Activated T-helper 2 cell treated with anti-CD3 and anti-CD28 coated beads, Interferon-gamma antibody, Interleukin-2, Interleukin-4, amounts not matched to agents 10 μg/mL and 5 μg/mL and 100 μg/mL, durations not matched to agents 14 hours and 24 hours and 36 hours (primary cell): ENCODE results near the gene EBF3. TPM values are rescaled to one million over a fixed set of nuclear protein-coding genes. Genes with fewer than 3 reads are reported as not detected.

ENCODE experiments used
- DNase-seq: peaks from one replicate; pipeline ENCODE4 v3.0.0; 2021; ENCODE audit warnings: low spot score
- H3K27ac Mint-ChIP-seq: one replicate; pipeline ENCODE4 v1.8.0; 2021; ENCODE audit warnings: mixed read lengths
- H3K27me3 Mint-ChIP-seq: one replicate; pipeline ENCODE4 v1.8.0; 2021; ENCODE audit warnings: low read depth, mixed read lengths
- H3K36me3 Mint-ChIP-seq: one replicate; pipeline ENCODE4 v1.8.0; 2021; ENCODE audit warnings: low read depth, mixed read lengths
- H3K4me1 Mint-ChIP-seq: one replicate; pipeline ENCODE4 v1.8.0; 2021; ENCODE audit warnings: low read depth, mixed read lengths
- H3K4me3 Mint-ChIP-seq: one replicate; pipeline ENCODE4 v1.8.0; 2021; ENCODE audit warnings: low read depth, mild to moderate bottlenecking, moderate library complexity, mixed read lengths
- H3K9me3 Mint-ChIP-seq: one replicate; pipeline ENCODE4 v1.8.0; 2021; ENCODE audit warnings: mixed read lengths
- intact Hi-C: fragments of 100-400 bp; cut with micrococcal nuclease; formaldehyde crosslinking; loops from one replicate; pipeline ENCODE4 v1.15.1; 2023
- total RNA-seq: library from RNA; stranded (reverse); gene quantifications from 2 replicates; pipeline ENCODE4 v1.2.3, GENCODE V29; 2022

EBF3 gene
- total RNA-seq, 1 donor from 2014 or later = not detected

- Mint-ChIP-seq H3K9me3 (no peaks in the 10 kb centered on the region), H3K36me3 (no peaks in the 10 kb centered on the region), H3K4me3 (no peak overlapping the region), H3K27ac (no peak overlapping the region), H3K4me1 (no peaks in the 10 kb centered on the region), H3K27me3 (no peaks in the 10 kb centered on the region)
- intact Hi-C loops = no loop called here
- no peak for DNase-seq
These were observed 30.5 kb downstream of the EBF3 start for GRCh38 chr10:129933456-129934092.

GRCh38 chr10:129932751-129933433 is 31.2 kb downstream of the EBF3 start:
- Mint-ChIP-seq H3K27me3 (no peaks in the 10 kb centered on the region), H3K4me3 (no peak overlapping the region), H3K27ac (no peak overlapping the region), H3K36me3 (no peaks in the 10 kb centered on the region), H3K4me1 (no peaks in the 10 kb centered on the region), H3K9me3 (no peaks in the 10 kb centered on the region)
- intact Hi-C loops = no loop called here
- no peak for DNase-seq

GRCh38 chr10:129932182-129932581 is 31.9 kb downstream of the EBF3 start:
- intact Hi-C loops = no loop called here
- Mint-ChIP-seq H3K4me1 (no peaks in the 10 kb centered on the region), H3K4me3 (no peak overlapping the region), H3K36me3 (no peaks in the 10 kb centered on the region), H3K9me3 (no peaks in the 10 kb centered on the region), H3K27me3 (no peaks in the 10 kb centered on the region), H3K27ac (no peak overlapping the region)
- no peak for DNase-seq

GRCh38 chr10:129929343-129930292 is 34.5 kb downstream of the EBF3 start:
- Mint-ChIP-seq H3K27ac (no peak overlapping the region), H3K4me1 (no peaks in the 10 kb centered on the region), H3K36me3 (no peaks in the 10 kb centered on the region), H3K4me3 (no peak overlapping the region), H3K27me3 (no peaks in the 10 kb centered on the region), H3K9me3 (no peaks in the 10 kb centered on the region)
- no peak for DNase-seq
- intact Hi-C loops = no loop called here

- Mint-ChIP-seq H3K4me3 (no peak overlapping the region), H3K4me1 (no peaks in the 10 kb centered on the region), H3K27ac (no peak overlapping the region), H3K36me3 (no peaks in the 10 kb centered on the region), H3K27me3 (no peaks in the 10 kb centered on the region), H3K9me3 (no peaks in the 10 kb centered on the region)
- intact Hi-C loops = no loop called here
- DNase-seq = no peak
These were observed 36.5 kb downstream of the EBF3 start for GRCh38 chr10:129927351-129928120.

GRCh38 chr10:129926066-129927055 is 37.7 kb downstream of the EBF3 start:
- H3K4me3 Mint-ChIP-seq = no peak overlapping the region
- H3K4me1 Mint-ChIP-seq = no peaks in the 10 kb centered on the region
- H3K36me3 Mint-ChIP-seq = no peaks in the 10 kb centered on the region
- H3K27me3 Mint-ChIP-seq = no peaks in the 10 kb centered on the region
- no peaks in the 10 kb centered on the region for H3K9me3 Mint-ChIP-seq
- DNase-seq = no peak
- intact Hi-C loops = no loop called here
- no peak overlapping the region for H3K27ac Mint-ChIP-seq

GRCh38 chr10:129924375-129925085 is 39.5 kb downstream of the EBF3 start:
- Mint-ChIP-seq H3K27me3 (no peaks in the 10 kb centered on the region), H3K27ac (no peak overlapping the region), H3K36me3 (no peaks in the 10 kb centered on the region), H3K4me1 (no peaks in the 10 kb centered on the region), H3K4me3 (no peak overlapping the region), H3K9me3 (no peaks in the 10 kb centered on the region)
- no peak for DNase-seq
- intact Hi-C loops = no loop called here

GRCh38 chr10:129922598-129923123 is 41.4 kb downstream of the EBF3 start:
- Mint-ChIP-seq H3K4me1 (no peaks in the 10 kb centered on the region), H3K27ac (no peak overlapping the region), H3K36me3 (no peaks in the 10 kb centered on the region), H3K27me3 (no peaks in the 10 kb centered on the region), H3K9me3 (no peaks in the 10 kb centered on the region), H3K4me3 (no peak overlapping the region)
- no peak for DNase-seq
- intact Hi-C loops = no loop called here

GRCh38 chr10:129921801-129922597 is 42.1 kb downstream of the EBF3 start:
- intact Hi-C loops = no loop called here
- Mint-ChIP-seq H3K36me3 (no peaks in the 10 kb centered on the region), H3K27ac (no peak overlapping the region), H3K4me3 (no peak overlapping the region), H3K27me3 (no peaks in the 10 kb centered on the region), H3K9me3 (no peaks in the 10 kb centered on the region), H3K4me1 (no peaks in the 10 kb centered on the region)
- no peak for DNase-seq

- no peaks in the 10 kb centered on the region for H3K4me1 Mint-ChIP-seq
- no peak overlapping the region for H3K27ac Mint-ChIP-seq
- intact Hi-C loops = no loop called here
- H3K9me3 Mint-ChIP-seq = no peaks in the 10 kb centered on the region
- no peak for DNase-seq
- H3K36me3 Mint-ChIP-seq = no peaks in the 10 kb centered on the region
- H3K27me3 Mint-ChIP-seq = no peaks in the 10 kb centered on the region
- H3K4me3 Mint-ChIP-seq = no peak overlapping the region
These were observed 42.9 kb downstream of the EBF3 start for GRCh38 chr10:129921065-129921670.
